K562 (cell line): ENCODE measurements around the gene PSRC1. TPM values are rescaled to one million over a fixed set of nuclear protein-coding genes. Genes with fewer than 3 reads are reported as not detected.

Experiments used
- ADNP ChIP-seq: fragments of 200-800 bp; sonication (Bioruptor generic); IDR thresholded peaks from 2 replicates; pipeline ENCODE4 v1.6.1; 2016; ENCODE audit warnings: missing genetic modification characterization, missing compliant biosample characterization
- ATF1 ChIP-seq, 2 experiments: fragments of 450-650 bp in 1 of 2; IDR thresholded peaks; 2 replicates each; pipeline ENCODE4 v1.6.1; 2016; ENCODE audit warnings: missing compliant biosample characterization in 1 of 2, missing genetic modification characterization in 1 of 2
- BHLHE40 ChIP-seq: IDR thresholded peaks from 2 replicates; pipeline ENCODE4 v1.6.1; 2011; ENCODE audit warnings: low read length, improper control_type of control experiment
- BRD9 ChIP-seq: fragments of 450-650 bp; IDR thresholded peaks from 2 replicates; pipeline ENCODE4 v1.6.1; 2018; ENCODE audit warnings: low read depth; ENCODE audit not compliant: partially characterized antibody
- CBFA2T3 ChIP-seq: fragments of 450-650 bp; IDR thresholded peaks from 2 replicates; pipeline ENCODE4 v1.6.1; 2017
- CBX3 ChIP-seq, 2 experiments: IDR thresholded peaks; 1 replicate in 1 of 2; 2 replicates in 1 of 2; pipeline ENCODE4 v1.6.1; 2012; ENCODE audit warnings: inconsistent platforms in 2 of 2, low read length in 2 of 2, borderline replicate concordance in 1 of 2, control low read depth in 1 of 2
- CBX5 ChIP-seq: IDR thresholded peaks from 2 replicates; pipeline ENCODE4 v1.6.1; 2014; ENCODE audit warnings: low read depth, borderline replicate concordance
- CEBPG ChIP-seq, 3 experiments: fragments of 200-800 bp in 1 of 3; sonication (Bioruptor generic) in 1 of 3; sonication (generic) in 1 of 3; formaldehyde crosslinking in 1 of 3; IDR thresholded peaks in 2 of 3; conservative IDR thresholded peaks in 1 of 3; 2 replicates each; pipeline versions ENCODE4 v1.6.1 to v1.8.0; 2016 to 2022; ENCODE audit warnings: missing compliant biosample characterization in 2 of 3, missing genetic modification characterization in 2 of 3, mild to moderate bottlenecking in 1 of 3, missing genetic modification reagents in 1 of 3
- DACH1 ChIP-seq: fragments of 450-650 bp; IDR thresholded peaks from 2 replicates; pipeline ENCODE4 v1.6.1; 2018; ENCODE audit not compliant: partially characterized antibody
- EHMT2 ChIP-seq: fragments of 450-650 bp; IDR thresholded peaks from 2 replicates; pipeline ENCODE4 v1.6.1; 2018; ENCODE audit warnings: antibody characterized with exemption
- HDAC1 ChIP-seq, 2 experiments: fragments of 450-650 bp; IDR thresholded peaks; 2 replicates each; pipeline ENCODE4 v1.6.1; 2016 to 2017; ENCODE audit warnings: inconsistent platforms in 1 of 2, mild to moderate bottlenecking in 1 of 2, moderate library complexity in 1 of 2
- KHSRP ChIP-seq: fragments of 450-650 bp; IDR thresholded peaks from 2 replicates; pipeline ENCODE4 v1.6.1; 2017
- KLF13 ChIP-seq: fragments of 450-650 bp; IDR thresholded peaks from 2 replicates; pipeline ENCODE4 v1.6.1; 2016; ENCODE audit warnings: missing genetic modification characterization, low read depth, mild to moderate bottlenecking, missing compliant biosample characterization, moderate library complexity, borderline replicate concordance
- MBD1 ChIP-seq: fragments of 250-450 bp; sonication (Bioruptor Pico); IDR thresholded peaks from 2 replicates; pipeline ENCODE4 v1.8.0; 2022; ENCODE audit warnings: inconsistent platforms
- MEF2A ChIP-seq: IDR thresholded peaks from 2 replicates; pipeline ENCODE4 v1.6.1; 2011; ENCODE audit warnings: low read depth, mild to moderate bottlenecking, low read length, moderate library complexity; ENCODE audit not compliant: control insufficient read depth
- MTA2 ChIP-seq: fragments of 450-650 bp; IDR thresholded peaks from 2 replicates; pipeline ENCODE4 v1.6.1; 2016; ENCODE audit warnings: low read depth
- NCOA1 ChIP-seq: fragments of 450-650 bp; IDR thresholded peaks from 2 replicates; pipeline ENCODE4 v1.6.1; 2016; ENCODE audit warnings: low read depth
- NR2C1 ChIP-seq, 2 experiments: fragments of 450-650 bp; IDR thresholded peaks; 2 replicates each; pipeline ENCODE4 v1.6.1; 2017; ENCODE audit warnings: mild to moderate bottlenecking in 2 of 2, antibody characterized with exemption in 1 of 2, inconsistent platforms in 1 of 2, missing compliant biosample characterization in 1 of 2, missing genetic modification characterization in 1 of 2
- RBM17 ChIP-seq: fragments of 200-400 bp; formaldehyde crosslinking; IDR thresholded peaks from 2 replicates; pipeline ENCODE4 v1.6.1; 2017; ENCODE audit warnings: low read depth, mild to moderate bottlenecking, low read length, borderline replicate concordance
- SRSF9 ChIP-seq: fragments of 200-400 bp; formaldehyde crosslinking; IDR thresholded peaks from 2 replicates; pipeline ENCODE4 v1.6.1; 2017; ENCODE audit warnings: low read depth, low read length, borderline replicate concordance
- TAF1 ChIP-seq: IDR thresholded peaks from 2 replicates; pipeline ENCODE4 v1.6.1; 2011; ENCODE audit warnings: mild to moderate bottlenecking, low read length, moderate library complexity; ENCODE audit not compliant: insufficient read depth, control insufficient read depth, severe bottlenecking; ENCODE audit errors: extremely low read depth
- TRIM24 ChIP-seq, 2 experiments: fragments of 450-650 bp; IDR thresholded peaks; 2 replicates each; pipeline ENCODE4 v1.6.1; 2016
- YY1 ChIP-seq, 3 experiments: IDR thresholded peaks; 2 replicates each; pipeline ENCODE4 v1.6.1; 2011; ENCODE audit warnings: low read length in 2 of 3, mild to moderate bottlenecking in 2 of 3, moderate library complexity in 2 of 3, borderline replicate concordance in 1 of 3, control low read depth in 1 of 3, low read depth in 1 of 3; ENCODE audit not compliant: insufficient read depth in 3 of 3, insufficient replicate concordance in 2 of 3, control insufficient read depth in 1 of 3, insufficient read length in 1 of 3; ENCODE audit errors: extremely low read depth in 1 of 3
- ZC3H8 ChIP-seq: fragments of 450-650 bp; IDR thresholded peaks from 2 replicates; pipeline ENCODE4 v1.6.1; 2017
- ZNF212 ChIP-seq: fragments of 450-650 bp; formaldehyde crosslinking; IDR thresholded peaks from 2 replicates; pipeline ENCODE4 v1.4.0; 2020; ENCODE audit warnings: mild to moderate bottlenecking
- ZNF655 ChIP-seq: fragments of 250-450 bp; sonication (Bioruptor Pico); IDR thresholded peaks from 2 replicates; pipeline ENCODE4 v1.5.0; 2021
- polyA plus RNA-seq, 8 experiments: library from polyadenylated mRNA; depleted of rRNA in 4 of 8; stranded (reverse) in 5 of 8; unstranded in 3 of 8; fragments of >200 nt; fragmentation: Nextera tagmentation in 2 of 8; fragmentation: Illumina TruSeq in 1 of 8; extraction: Ambion mirVana in 2 of 8; extraction: Trizol in 1 of 8; gene quantifications; 2 replicates each; pipeline versions ENCODE4 v1.2.1 to v1.2.3, GENCODE V29; 2011 to 2014; ENCODE audit warnings: inconsistent platforms in 1 of 8, missing spikeins in 1 of 8
- total RNA-seq, 7 experiments: library from RNA; depleted of rRNA in 6 of 7; stranded (reverse); fragments of >200 nt in 6 of 7; fragmentation: Illumina TruSeq in 2 of 7; extraction: Trizol in 2 of 7; gene quantifications; 2 replicates each; pipeline versions ENCODE4 v1.2.1 to v1.2.3, GENCODE V29; 2011 to 2021; ENCODE audit warnings: low replicate concordance in 1 of 7

Gene PSRC1
- total and polyA plus RNA-seq, 9 of the 15 experiments (the other 6 are each of a cell fraction or from before 2014, with no cell fraction given), result 6.5 to 65.2 (median 39.3) TPM

GRCh38 chr1:109298666-109299557 is 16.0 kb upstream of the PSRC1 start (continued):
- TF ChIP-seq ZNF655 (CRISPR knock-in tag) (no peak), MEF2A (no peak), CBFA2T3 (no peak), EHMT2 (no peak), SRSF9 (no peak), NCOA1 (no peak), KLF13 (tag) (no peak), DACH1 (no peak), HDAC1 (IDR thresholded peaks at IDR 0.05) (no peak), CBX3 (IDR thresholded peaks at IDR 0.05; ENCODE audit: borderline replicate concordance in 1 of 2, low read length in 2 of 2) (peak in 1 of 2 experiments; percentile 48; a peak in 1 of 3 replicates), ZNF212 (CRISPR knock-in tag) (no peak), NR2C1 (IDR thresholded peaks at IDR 0.05) (no peak), NR2C1 (tag; IDR thresholded peaks at IDR 0.05) (peak; percentile 69), BHLHE40 (peak; percentile 78), MBD1 (0 out of 2 replicates have a peak, but pooled peaks have one; percentile 53), MTA2 (no peak), CBX5 (no peak), CEBPG (CRISPR knock-in tag; IDR thresholded peaks at IDR 0.05) (no peak), CEBPG (tag; conservative IDR thresholded peaks at IDR 0.05 in 1 of 2, IDR thresholded peaks at IDR 0.05 in 1 of 2) (peak; percentile 71 to 80), BRD9 (no peak), ZC3H8 (no peak), KHSRP (no peak), ADNP (no peak), TRIM24 (IDR thresholded peaks at IDR 0.05) (no peak), YY1 (IDR thresholded peaks at IDR 0.05; ENCODE audit: borderline replicate concordance in 1 of 3, control insufficient read depth in 1 of 3, extremely low read depth in 1 of 3, insufficient read depth in 3 of 3, insufficient read length in 1 of 3, insufficient replicate concordance in 2 of 3, low read depth in 1 of 3, low read length in 2 of 3) (peak in 2 of 3 experiments; percentile 7 to 59), TAF1 (peak; percentile 43), ATF1 (CRISPR knock-in tag; IDR thresholded peaks at IDR 0.05) (no peak), ATF1 (tag; IDR thresholded peaks at IDR 0.05) (peak; percentile 59), RBM17 (no peak)
